Measurements from ENCODE around the gene SCYGR5. TPM values are rescaled to one million over a fixed set of nuclear protein-coding genes. Genes with fewer than 3 reads are reported as not detected.

Gene SCYGR5
- total and polyA plus RNA-seq, 2 of the 8 experiments (the other 6 are each of a cell fraction or from before 2014, with no cell fraction given), result not detected

DNA sequence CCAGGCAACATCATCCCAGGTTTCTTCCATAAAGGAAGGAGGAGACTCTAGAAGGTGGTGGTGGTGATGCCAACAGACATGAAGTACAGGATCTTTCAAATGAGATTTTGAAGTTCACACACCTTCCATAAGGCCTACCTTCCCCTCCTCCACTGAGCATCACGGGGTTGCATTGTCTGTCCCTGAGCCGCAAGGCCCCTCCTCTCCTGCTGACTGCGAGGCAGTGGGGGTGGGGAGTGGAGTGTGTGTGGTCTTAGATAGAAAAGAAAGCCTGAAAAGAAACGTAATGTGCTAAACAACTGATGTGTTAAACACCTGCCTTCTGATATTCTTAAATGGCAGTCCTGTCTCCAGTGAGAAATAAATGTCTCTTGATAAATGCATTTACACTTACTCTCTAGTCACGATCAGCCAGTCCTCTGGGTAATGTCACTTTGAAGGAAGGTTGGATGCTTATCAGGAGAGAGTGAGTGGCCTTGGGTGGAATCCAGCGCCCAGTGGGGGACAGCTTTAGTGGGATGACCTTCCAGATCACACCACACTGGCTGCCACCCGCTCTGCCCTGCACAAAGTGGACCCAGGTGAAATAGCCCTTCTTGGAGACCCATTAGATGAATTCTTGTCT, 5.5 kb upstream of the SCYGR5 start (continued):
- TF ChIP-seq SRF (IDR thresholded peaks at IDR 0.05; ENCODE audit: low read depth, low read length), result no peak
- TF ChIP-seq EP300 (IDR thresholded peaks at IDR 0.05; ENCODE audit: borderline replicate concordance in 1 of 2, low read depth in 2 of 2, low read length in 2 of 2), result no peak; a peak in 1 of 3 replicates
- TF ChIP-seq CHD2 (IDR thresholded peaks at IDR 0.05; ENCODE audit: low read length), result peak; percentile 19; the same call in 1 of the 2 replicates
- no peak for TF ChIP-seq CBX5 (IDR thresholded peaks at IDR 0.05; ENCODE audit: low read depth, low read length)
- TF ChIP-seq CEBPB (IDR thresholded peaks at IDR 0.05; ENCODE audit: low read depth, low read length), result no peak
- TF ChIP-seq, protein P1, sequence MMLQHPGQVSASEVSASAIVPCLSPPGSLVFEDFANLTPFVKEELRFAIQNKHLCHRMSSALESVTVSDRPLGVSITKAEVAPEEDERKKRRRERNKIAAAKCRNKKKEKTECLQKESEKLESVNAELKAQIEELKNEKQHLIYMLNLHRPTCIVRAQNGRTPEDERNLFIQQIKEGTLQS (IDR thresholded peaks at IDR 0.05; ENCODE audit: insufficient read depth, low read depth, low read length), result no peak
- TF ChIP-seq SAP30 (IDR thresholded peaks at IDR 0.05; ENCODE audit: insufficient read depth, insufficient replicate concordance, low read length), result no peak
- no peak for TF ChIP-seq SP2 (IDR thresholded peaks at IDR 0.05; ENCODE audit: low read length)
- TF ChIP-seq EZH2 (IDR thresholded peaks at IDR 0.05; ENCODE audit: low read depth, low read length, severe bottlenecking), result no peak
- no peak for TF ChIP-seq GTF2F1 (IDR thresholded peaks at IDR 0.05; ENCODE audit: borderline replicate concordance, low read depth, low read length)
- no peak for TF ChIP-seq EGR1 (IDR thresholded peaks at IDR 0.05; ENCODE audit: borderline replicate concordance, low read depth, low read length)
- TF ChIP-seq, protein P2, sequence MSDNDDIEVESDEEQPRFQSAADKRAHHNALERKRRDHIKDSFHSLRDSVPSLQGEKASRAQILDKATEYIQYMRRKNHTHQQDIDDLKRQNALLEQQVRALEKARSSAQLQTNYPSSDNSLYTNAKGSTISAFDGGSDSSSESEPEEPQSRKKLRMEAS (IDR thresholded peaks at IDR 0.05), result peak; percentile 39; the same call in 1 of the 2 replicates
- TF ChIP-seq CBX8 (IDR thresholded peaks at IDR 0.05; ENCODE audit: borderline replicate concordance, low read depth, low read length), result no peak
- no peak for TF ChIP-seq TBP (IDR thresholded peaks at IDR 0.05; ENCODE audit: low read depth, low read length)
- peak; percentile 57; the same call in 1 of the 2 replicates for TF ChIP-seq SP1 (IDR thresholded peaks at IDR 0.05; ENCODE audit: low read depth, low read length)
- no peak for TF ChIP-seq PHF8 (conservative IDR thresholded peaks at IDR 0.05; ENCODE audit: low read depth, low read length)
- no peak for TF ChIP-seq YY1 (IDR thresholded peaks at IDR 0.05; ENCODE audit: low read depth, low read length)
- no peak for TF ChIP-seq NRF1 (IDR thresholded peaks at IDR 0.05; ENCODE audit: low read depth, low read length)
- TF ChIP-seq JUN (IDR thresholded peaks at IDR 0.05; ENCODE audit: low read depth, low read length), result no peak
- TF ChIP-seq BACH1 (IDR thresholded peaks at IDR 0.05; ENCODE audit: low read length), result no peak
